GM21390 (cell line): ENCODE measurements around the gene MFAP4.

Experiments used
- ATAC-seq: cut with Tn5 transposase; IDR thresholded peaks from one replicate; pipeline ENCODE4 v1.9.1; 2021; ENCODE audit not compliant: unreplicated experiment

The MFAP4 gene

DNA sequence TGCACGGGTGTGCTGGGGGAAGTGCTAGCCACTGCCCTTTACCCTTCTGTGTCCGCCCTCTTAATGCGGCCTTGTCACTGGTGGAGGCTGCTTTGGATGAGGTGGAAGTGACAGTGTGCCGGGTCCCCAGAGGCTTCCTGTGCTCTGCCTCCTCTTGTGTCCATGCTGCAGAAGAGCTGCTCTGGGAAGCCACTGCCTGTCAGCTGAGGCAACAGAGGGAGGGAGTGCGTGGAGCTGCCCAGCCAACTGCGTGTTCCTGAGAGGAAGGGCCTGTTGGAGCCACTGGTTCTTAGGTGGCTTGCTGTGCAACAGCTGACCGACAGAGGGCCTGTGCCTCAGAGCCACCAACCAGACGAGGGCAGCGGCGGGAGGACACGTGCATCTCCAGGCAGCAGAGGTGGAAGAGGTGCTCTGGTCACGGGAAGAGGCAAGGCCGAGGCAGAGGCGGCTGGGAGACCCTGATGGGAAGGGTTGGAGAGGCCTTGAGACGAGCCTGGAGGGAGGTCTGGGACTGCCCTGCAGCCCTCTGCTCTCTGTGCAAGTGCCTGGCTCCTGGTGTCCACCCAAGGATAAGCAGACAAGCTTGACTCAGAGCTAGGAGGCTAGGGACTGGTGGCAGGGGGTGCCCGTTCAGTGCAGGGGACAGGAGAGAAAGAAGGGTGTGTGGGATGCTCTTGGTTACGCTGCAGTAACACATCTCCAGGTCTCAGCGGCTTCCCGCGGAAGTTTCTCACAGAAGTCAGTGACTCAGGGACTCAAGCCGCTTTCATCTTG lies 49.9 kb downstream of the MFAP4 start:
- ATAC-seq = no peak

- no peak for ATAC-seq
These were observed 50.9 kb downstream of the MFAP4 start for GRCh38 chr17:19335951-19336631.

DNA sequence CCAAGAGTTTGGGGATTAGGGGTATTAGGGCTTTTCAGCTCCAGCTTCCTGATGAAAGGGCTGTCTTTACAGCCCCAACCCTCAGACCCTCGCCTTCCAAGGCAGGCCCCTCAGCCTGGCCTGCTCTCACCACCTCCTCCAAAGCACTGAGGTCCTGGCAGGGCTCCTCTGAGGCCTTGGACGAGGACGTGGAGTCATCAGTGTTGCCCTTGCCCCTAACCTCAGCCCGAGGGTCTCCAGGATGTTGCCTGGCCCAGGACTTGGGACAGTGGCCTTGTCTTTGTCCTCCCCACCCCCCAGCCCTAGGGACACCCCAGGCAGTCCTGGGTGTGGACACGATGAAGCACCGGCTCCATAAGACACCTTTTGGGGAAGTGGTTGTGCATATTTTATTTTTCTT lies 52.7 kb downstream of the MFAP4 start:
- no peak for ATAC-seq

DNA sequence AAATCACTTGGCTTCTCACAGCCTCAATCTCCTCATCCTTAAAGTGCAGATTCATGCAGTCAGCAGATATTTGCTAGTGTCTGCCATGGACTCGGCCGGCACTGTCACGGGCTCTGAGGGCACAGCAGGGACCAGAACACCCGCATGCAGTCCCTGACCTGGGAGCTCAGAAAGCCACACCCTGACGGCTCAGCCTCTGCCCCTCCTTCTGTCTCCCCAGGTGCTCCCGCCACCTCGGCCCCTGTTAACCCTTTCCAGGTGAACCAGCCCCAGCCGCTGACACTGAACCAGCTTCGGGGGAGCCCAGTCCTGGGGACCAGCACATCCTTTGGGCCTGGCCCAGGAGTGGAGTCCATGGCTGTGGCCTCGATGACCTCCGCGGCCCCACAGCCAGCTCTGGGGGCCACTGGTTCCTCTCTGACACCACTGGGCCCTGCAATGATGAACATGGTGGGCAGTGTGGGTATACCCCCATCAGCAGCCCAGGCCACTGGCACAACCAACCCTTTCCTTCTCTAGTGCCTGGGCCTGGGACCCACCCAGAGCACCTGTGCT lies 53.2 kb downstream of the MFAP4 start:
- ATAC-seq = no peak
